BE2C (cell line): ENCODE data around the gene FGF6. TPM values are rescaled to one million over a fixed set of nuclear protein-coding genes. Genes with fewer than 3 reads are reported as not detected.

Experiments
- DNase-seq: peaks from one replicate; pipeline ENCODE4 v3.0.0-alpha.2; 2020
- H3K27me3 ChIP-seq: fragments of 250-450 bp; sonication (Bioruptor Pico); 2 replicates; pipeline ENCODE4 v1.5.1; 2020; ENCODE audit warnings: mild to moderate bottlenecking
- H3K36me3 ChIP-seq: fragments of 250-450 bp; sonication (Bioruptor Pico); 2 replicates; pipeline ENCODE4 v1.5.1; 2020; ENCODE audit warnings: mild to moderate bottlenecking
- H3K4me1 ChIP-seq: fragments of 250-450 bp; sonication (Bioruptor Pico); 2 replicates; pipeline ENCODE4 v1.5.1; 2020
- H3K4me3 ChIP-seq: 2 replicates; pipeline ENCODE4 v1.5.1; 2011; ENCODE audit warnings: low read depth, low read length
- H3K9me3 ChIP-seq: fragments of 250-450 bp; sonication (Bioruptor Pico); 2 replicates; pipeline ENCODE4 v1.5.1; 2020
- CTCF ChIP-seq: IDR thresholded peaks from 2 replicates; pipeline ENCODE4 v1.5.1; 2012; ENCODE audit warnings: mild to moderate bottlenecking, low read depth, low read length
- polyA plus RNA-seq: library from polyadenylated mRNA; unstranded; fragments of >200 nt; gene quantifications from one replicate; pipeline ENCODE4 v1.2.1, GENCODE V29; 2012; ENCODE audit warnings: low read depth, missing spikeins; ENCODE audit not compliant: insufficient read length, insufficient read depth

Gene FGF6, protein sequence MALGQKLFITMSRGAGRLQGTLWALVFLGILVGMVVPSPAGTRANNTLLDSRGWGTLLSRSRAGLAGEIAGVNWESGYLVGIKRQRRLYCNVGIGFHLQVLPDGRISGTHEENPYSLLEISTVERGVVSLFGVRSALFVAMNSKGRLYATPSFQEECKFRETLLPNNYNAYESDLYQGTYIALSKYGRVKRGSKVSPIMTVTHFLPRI
- not detected for polyA plus RNA-seq

- H3K4me1 ChIP-seq: no peaks in the 10 kb centered on the region
- peaks cover 40% of the 10 kb centered on the region for H3K27me3 ChIP-seq
- no peaks in the 10 kb centered on the region for H3K9me3 ChIP-seq
- TF ChIP-seq CTCF: no peak
- H3K4me3 ChIP-seq: no peak within 1 kb of the TSS
- no peaks in the 10 kb centered on the region for H3K36me3 ChIP-seq
- DNase-seq: no peak
Measured at GRCh38 chr12:4445156-4446101, at the start of gene FGF6. Gene FGF6, minus strand, starts transcription at chr12:4445815. Its CDS starts 245 bp downstream, at chr12:4445570.

- no peaks in the 10 kb centered on the region for H3K4me1 ChIP-seq
- H3K27me3 ChIP-seq: no peaks in the 10 kb centered on the region
- TF ChIP-seq CTCF: no peak
- DNase-seq: no peak
- no peaks in the 10 kb centered on the region for H3K9me3 ChIP-seq
- peaks cover 14% of the 10 kb centered on the region for H3K36me3 ChIP-seq
- no peak overlapping the region for H3K4me3 ChIP-seq
Measured at GRCh38 chr12:4490973-4491372, 45.4 kb upstream of the FGF6 start.

DNA sequence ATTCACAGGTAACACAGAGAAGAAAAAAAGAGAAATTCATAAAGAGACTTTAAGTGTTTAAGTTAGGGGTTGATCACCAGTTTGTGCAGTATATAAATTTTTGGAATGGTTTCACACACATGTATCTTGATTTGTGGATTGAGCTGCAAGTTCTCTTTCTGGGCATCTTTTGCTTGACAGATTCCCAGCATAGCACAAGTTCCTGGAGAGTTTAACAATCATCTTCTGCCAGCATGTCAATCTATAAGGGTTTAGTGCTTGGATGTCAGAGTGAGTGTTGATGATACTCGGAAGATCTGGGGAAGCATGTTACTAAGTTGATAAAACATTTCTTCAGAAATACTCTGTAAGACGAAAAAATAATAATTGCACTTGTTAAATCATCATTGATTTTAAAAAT, 43.9 kb upstream of the FGF6 start:
- no peak overlapping the region for H3K4me3 ChIP-seq
- no peaks in the 10 kb centered on the region for H3K4me1 ChIP-seq
- no peak for DNase-seq
- no peaks in the 10 kb centered on the region for H3K9me3 ChIP-seq
- peaks cover 11% of the 10 kb centered on the region for H3K36me3 ChIP-seq
- no peak for TF ChIP-seq CTCF
- H3K27me3 ChIP-seq: no peaks in the 10 kb centered on the region

DNA sequence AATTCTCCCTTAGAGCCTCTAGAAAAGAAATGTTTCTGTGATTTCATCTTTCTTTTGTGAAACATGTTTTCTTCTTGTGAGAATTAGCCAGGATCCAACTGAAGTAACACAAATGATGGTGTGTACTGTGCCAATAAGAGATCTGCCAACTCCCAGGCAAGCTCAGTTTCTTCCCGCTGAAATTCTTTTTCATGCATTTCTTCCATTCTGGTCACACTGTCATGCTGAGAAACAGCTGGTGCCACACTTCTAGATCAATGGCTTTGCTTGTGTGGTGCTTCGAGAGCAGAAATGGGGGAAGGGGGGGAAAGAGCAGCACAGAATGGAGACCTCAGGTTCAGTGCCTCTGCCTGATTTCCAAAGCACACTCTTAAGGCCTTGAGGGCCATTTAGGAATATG, 41.4 kb upstream of the FGF6 start:
- Histone ChIP-seq H3K9me3 (no peaks in the 10 kb centered on the region), H3K4me3 (no peak overlapping the region), H3K27me3 (no peaks in the 10 kb centered on the region), H3K4me1 (no peaks in the 10 kb centered on the region), H3K36me3 (peaks cover 11% of the 10 kb centered on the region)
- DNase-seq: no peak
- no peak for TF ChIP-seq CTCF

- DNase-seq: no peak
- no peaks in the 10 kb centered on the region for H3K9me3 ChIP-seq
- H3K4me3 ChIP-seq: no peak overlapping the region
- no peak for TF ChIP-seq CTCF
- peaks cover 11% of the 10 kb centered on the region for H3K36me3 ChIP-seq
- H3K4me1 ChIP-seq: no peaks in the 10 kb centered on the region
- no peaks in the 10 kb centered on the region for H3K27me3 ChIP-seq
Measured at GRCh38 chr12:4486049-4486699, 40.6 kb upstream of the FGF6 start.
